Stimulated activated CD4-positive, alpha-beta T cell treated with anti-CD3 and anti-CD28 coated beads, Interleukin-2, amount 100 ng/mL, for 24 hours (primary cell): Measurements from ENCODE around the gene CPNE9.

Source experiments
- DNase-seq, 2 donors: peaks; one replicate each; pipeline ENCODE4 v3.0.0-alpha.2; 2020

CPNE9 gene

DNA sequence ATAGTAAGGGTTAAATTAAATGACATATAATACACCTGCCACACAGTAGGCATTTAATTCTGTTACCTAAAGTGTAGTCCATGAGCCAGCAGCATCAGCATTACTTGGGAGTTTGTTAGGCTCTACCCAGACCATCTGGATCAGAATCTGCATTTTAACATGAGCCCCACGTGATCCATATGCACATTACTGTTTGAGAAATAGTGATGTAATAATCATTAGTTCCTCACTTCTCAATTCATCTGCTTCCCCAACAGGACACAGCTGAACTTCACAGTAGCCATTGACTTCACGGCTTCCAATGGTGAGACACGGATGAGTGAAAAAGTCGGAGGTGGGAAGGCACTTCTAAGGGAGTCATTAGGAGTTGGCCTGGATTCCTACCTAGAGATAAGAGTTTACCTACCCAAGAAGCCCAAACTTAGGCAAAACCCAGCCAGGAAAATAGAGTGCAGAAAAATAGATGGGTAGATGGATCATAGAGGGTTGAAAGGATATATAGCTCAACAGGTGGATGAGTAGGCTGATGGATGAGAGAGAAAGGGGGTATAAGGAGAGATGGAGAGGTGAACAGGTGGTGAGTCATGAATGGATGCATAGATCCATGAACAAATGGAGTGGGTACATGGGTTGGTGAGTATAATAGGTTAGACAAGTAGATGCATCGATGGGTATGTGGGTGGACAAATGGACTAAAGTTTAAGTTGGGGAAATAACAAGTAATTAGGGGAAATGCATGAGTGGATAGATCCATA lies 13.3 kb downstream of the CPNE9 start:
- no peak for DNase-seq

GRCh38 chr3:9717563-9717962 lies 13.9 kb downstream of the CPNE9 start:
- no peak for DNase-seq

- no peak for DNase-seq
Measured at GRCh38 chr3:9718118-9718517, 14.5 kb downstream of the CPNE9 start.

- no peak for DNase-seq
Measured at GRCh38 chr3:9721015-9721699, 17.5 kb downstream of the CPNE9 start.

GRCh38 chr3:9721700-9722060 lies 18.0 kb downstream of the CPNE9 start:
- DNase-seq = no peak

DNA sequence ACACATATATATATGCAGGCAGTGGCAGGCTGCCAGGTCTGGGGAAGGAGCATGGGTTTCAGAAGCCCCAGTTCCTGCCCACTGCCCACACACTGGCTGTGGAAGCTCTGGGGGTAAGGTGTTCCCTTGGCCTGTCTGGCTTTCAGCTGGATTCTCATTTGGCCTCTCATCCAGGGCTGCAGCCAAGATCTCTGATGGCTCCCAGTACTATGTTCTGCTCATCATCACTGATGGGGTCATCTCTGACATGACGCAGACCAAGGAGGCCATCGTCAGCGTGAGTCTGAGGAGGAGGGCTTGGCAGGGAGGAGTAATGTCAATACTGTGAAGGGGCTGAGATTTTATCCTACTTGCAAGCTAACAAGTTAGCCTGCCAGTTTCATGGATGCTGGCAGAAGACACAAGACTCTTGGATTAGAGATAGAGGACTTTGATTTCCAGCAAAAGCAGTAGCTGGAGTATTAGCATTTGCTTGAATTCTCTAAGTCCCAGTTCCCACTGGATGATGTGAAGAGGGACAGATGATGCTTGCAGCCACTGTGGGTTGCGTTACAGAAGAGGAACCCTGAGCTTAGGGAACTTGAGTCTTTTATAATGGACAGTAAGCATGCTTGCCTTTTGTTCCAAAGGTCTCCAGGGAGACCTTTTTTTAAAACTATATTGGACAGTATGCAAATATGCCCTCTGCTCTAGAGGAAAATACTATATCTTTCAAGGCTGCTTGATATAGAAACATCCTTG lies 22.3 kb downstream of the CPNE9 start:
- no peak for DNase-seq

DNA sequence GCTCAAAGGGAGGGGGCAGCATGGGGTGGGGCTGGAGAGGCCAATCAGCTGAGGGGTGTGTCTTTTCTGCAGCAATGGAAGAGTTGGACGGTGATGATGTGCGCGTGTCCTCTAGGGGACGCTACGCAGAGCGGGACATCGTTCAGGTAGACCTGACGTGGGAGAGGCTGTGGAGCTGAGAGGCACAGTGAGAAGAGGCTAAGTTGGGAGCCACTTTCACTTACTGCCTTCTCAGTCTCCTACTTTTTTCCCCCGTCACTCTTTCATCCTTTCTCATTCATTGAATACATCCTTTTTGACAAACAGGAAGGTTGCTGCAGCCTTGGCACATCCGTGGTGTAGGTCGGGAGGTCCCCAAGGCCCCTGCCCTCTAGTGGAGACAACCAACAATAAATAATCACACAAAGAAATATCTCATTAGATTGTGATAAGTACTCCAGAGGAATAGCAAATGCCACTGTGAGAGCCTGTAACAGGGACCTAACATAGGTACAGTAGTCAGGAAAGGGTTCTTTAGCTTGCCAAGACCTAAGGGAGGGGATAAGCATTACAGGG lies 23.5 kb downstream of the CPNE9 start:
- peak; percentile 55 to 60 for DNase-seq

- DNase-seq = no peak
Measured at GRCh38 chr3:9727743-9728142, 24.1 kb downstream of the CPNE9 start.

GRCh38 chr3:9729419-9729818 lies 25.8 kb downstream of the CPNE9 start:
- DNase-seq = no peak

- DNase-seq = no peak
Measured at GRCh38 chr3:9730657-9731205, 27.1 kb downstream of the CPNE9 start.

- peak; percentile 99 to 100 for DNase-seq
Measured at GRCh38 chr3:9731206-9732079, 27.8 kb downstream of the CPNE9 start, which contains the start of gene BRPF1. BRPF1 (plus strand) TSS chr3:9731735; CDS start chr3:9734141, 2,406 bp downstream.

DNA sequence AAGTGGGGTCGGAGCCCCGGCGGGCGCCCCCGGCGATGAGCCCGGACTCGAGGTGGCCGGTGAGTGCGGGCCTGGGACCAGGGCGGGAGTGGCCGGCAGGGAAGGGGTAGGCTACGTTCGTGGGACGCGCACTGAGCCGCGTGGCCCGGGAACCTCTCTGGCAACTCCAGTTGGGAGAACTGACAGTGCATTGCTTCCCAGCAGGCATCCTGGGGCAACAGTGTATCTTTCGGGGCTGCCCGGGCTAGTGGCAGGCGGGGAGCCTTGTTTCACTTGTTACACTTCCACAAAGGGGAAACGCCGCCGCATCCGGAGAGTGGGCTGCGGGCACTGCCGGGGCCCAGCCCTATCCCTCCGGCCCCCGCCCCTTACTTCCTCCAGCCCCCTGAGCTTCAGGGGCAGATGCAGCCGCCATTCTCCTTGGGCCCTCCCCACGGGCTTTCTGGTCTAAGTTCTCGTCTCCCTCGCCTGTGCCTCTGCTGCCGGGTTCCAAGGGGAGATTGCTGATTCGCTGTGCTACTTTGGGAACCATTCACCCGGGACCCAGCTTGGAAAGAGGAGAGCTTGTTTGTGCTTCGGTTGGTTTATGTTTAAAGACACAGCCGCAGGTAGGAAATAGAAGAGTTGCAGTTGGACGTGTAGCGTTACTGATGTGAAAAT lies 28.6 kb downstream of the CPNE9 start:
- DNase-seq = peak; percentile 42 to 43

- DNase-seq = no peak
Measured at GRCh38 chr3:9732740-9733115, 29.1 kb downstream of the CPNE9 start.

GRCh38 chr3:9736831-9737230 lies 33.2 kb downstream of the CPNE9 start:
- no peak for DNase-seq

- no peak for DNase-seq
Measured at GRCh38 chr3:9739181-9739580, 35.5 kb downstream of the CPNE9 start.

DNA sequence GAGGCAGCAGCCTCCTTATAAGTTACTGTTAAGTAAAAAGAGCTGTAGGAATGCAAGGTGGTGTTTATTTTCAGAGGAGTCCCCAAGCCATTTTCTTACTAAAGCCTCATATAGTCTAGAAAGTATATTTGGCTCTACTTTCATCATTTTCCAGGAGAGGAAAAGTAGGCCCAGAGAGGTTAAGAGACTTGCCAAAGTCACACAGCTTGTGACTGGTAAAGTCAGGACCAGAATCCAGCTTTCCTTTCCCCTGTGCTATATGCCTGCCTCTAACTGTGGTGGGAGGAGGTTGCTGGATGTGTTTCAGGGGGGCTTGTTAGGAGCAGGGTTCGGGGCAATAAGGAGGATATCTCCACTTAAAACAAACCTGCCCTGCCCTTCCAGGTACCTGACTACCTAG lies 38.9 kb downstream of the CPNE9 start:
- DNase-seq = no peak

DNA sequence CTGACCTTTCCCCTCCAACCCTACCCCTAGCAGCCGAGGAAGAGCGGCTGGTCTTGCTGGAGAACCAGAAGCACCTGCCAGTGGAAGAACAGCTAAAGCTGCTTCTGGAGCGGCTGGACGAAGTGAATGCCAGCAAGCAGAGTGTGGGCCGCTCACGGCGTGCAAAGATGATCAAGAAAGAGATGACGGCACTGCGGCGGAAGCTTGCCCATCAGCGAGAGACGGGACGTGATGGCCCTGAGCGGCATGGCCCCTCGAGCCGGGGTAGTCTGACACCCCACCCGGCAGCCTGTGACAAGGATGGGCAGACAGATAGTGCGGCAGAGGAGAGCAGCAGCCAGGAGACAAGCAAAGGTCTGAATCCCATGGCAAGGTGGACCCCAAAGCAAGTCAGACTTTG lies 39.9 kb downstream of the CPNE9 start:
- no peak for DNase-seq

DNA sequence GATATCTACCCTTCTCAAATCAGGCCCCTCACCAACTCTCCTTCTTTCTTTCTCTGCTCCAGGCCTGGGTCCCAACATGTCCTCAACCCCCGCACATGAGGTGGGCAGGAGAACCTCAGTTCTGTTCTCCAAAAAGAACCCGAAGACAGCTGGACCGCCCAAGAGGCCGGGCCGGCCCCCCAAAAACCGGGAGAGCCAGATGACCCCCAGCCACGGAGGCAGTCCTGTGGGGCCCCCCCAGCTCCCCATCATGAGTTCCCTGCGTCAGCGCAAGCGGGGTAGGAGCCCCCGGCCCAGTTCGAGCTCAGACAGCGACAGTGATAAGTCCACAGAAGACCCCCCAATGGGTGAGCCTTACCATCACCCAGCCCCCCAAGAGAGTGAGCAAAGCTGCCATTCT lies 40.5 kb downstream of the CPNE9 start:
- no peak for DNase-seq

- DNase-seq = no peak
Measured at GRCh38 chr3:9745521-9745920, 41.9 kb downstream of the CPNE9 start.

DNA sequence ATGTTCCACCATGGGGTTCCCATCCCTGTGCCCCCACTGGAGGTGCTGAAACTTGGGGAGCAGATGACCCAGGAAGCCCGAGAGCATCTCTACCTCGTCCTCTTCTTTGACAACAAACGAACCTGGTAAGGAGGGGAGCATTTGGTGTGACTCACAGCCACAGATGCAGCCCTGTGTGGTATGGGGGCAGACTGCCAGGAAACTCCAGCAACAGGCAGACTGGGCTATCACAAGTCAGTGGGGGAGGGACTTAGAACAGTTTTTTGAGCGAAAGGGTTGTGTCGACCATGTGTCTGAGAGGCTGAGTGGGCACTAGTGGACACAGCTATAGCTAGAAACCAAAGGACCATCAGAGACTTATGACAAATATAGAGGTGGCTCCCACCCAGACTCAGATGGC lies 42.7 kb downstream of the CPNE9 start:
- DNase-seq = no peak

DNA sequence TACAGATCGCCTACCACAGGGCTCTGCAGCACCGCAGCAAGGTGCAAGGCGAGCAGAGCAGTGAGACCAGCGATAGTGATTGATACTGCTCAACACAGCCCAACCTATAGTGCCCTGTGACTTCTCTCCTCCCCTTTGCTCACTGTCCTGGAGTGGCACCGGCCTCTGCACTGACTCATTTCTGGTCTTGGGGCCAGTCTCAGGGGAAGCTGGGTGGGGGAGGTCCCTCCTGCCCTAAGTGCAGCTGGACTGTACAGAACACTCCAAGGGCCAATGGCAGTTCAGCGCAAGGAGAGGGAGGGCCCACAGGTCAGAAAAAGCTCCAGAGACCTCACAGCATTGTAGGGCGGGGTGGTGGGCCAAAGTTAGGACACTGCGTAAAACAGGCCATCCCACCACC lies 43.6 kb downstream of the CPNE9 start:
- DNase-seq = no peak

GRCh38 chr3:9748031-9748430 lies 44.4 kb downstream of the CPNE9 start:
- DNase-seq = no peak
